Hepatocyte (in vitro differentiated cells): ENCODE results near the gene ADPGK. TPM values are rescaled to one million over a fixed set of nuclear protein-coding genes. Genes with fewer than 3 reads are reported as not detected.

Experiments used
- DNase-seq: peaks from one replicate; pipeline ENCODE4 v3.0.0-alpha.2; 2016; ENCODE audit warnings: low spot score
- H2AFZ ChIP-seq: fragments of 200-600 bp; sonication (generic); 2 replicates; pipeline ENCODE4 v1.6.0; 2016; ENCODE audit warnings: antibody characterized with exemption, mild to moderate bottlenecking
- H3K27ac ChIP-seq: fragments of 200-600 bp; sonication (generic); 2 replicates; pipeline ENCODE4 v1.5.1; 2016; ENCODE audit warnings: mild to moderate bottlenecking
- H3K27me3 ChIP-seq: fragments of 200-600 bp; sonication (generic); 2 replicates; pipeline ENCODE4 v1.6.1; 2016
- H3K36me3 ChIP-seq: fragments of 200-600 bp; sonication (generic); replicated peaks from 2 replicates; pipeline ENCODE4 v1.5.1; 2016; ENCODE audit warnings: low read depth; ENCODE audit not compliant: insufficient read depth
- H3K4me1 ChIP-seq: fragments of 200-600 bp; sonication (generic); 2 replicates; pipeline ENCODE4 v1.5.1; 2016; ENCODE audit warnings: mild to moderate bottlenecking, moderate library complexity; ENCODE audit not compliant: insufficient read depth
- H3K4me2 ChIP-seq: fragments of 200-600 bp; sonication (generic); 2 replicates; pipeline ENCODE4 v1.6.0; 2016
- H3K4me3 ChIP-seq: fragments of 200-600 bp; sonication (generic); 2 replicates; pipeline ENCODE4 v1.5.1; 2016; ENCODE audit warnings: mild to moderate bottlenecking
- H3K79me2 ChIP-seq: fragments of 200-600 bp; sonication (generic); 2 replicates; pipeline ENCODE4 v1.6.0; 2017; ENCODE audit warnings: mild to moderate bottlenecking
- H3K9me2 ChIP-seq: fragments of 200-600 bp; sonication (generic); replicated peaks from 2 replicates; pipeline ENCODE4 v1.6.0; 2017; ENCODE audit warnings: mild to moderate bottlenecking; ENCODE audit not compliant: insufficient read depth
- H3K9me3 ChIP-seq: fragments of 200-600 bp; sonication (generic); 2 replicates; pipeline ENCODE4 v1.5.1; 2016; ENCODE audit warnings: low read depth, mild to moderate bottlenecking
- H4K20me1 ChIP-seq: fragments of 200-600 bp; sonication (generic); 2 replicates; pipeline ENCODE4 v1.6.0; 2016; ENCODE audit warnings: mild to moderate bottlenecking; ENCODE audit not compliant: insufficient read depth, poor library complexity, severe bottlenecking
- EZH2 ChIP-seq: fragments of 200-600 bp; sonication (generic); IDR thresholded peaks from 2 replicates; pipeline ENCODE4 v1.6.1; 2016; ENCODE audit warnings: antibody characterized with exemption, mild to moderate bottlenecking, borderline replicate concordance
- EZH2phosphoT487 ChIP-seq: fragments of 200-600 bp; sonication (generic); IDR thresholded peaks from one replicate; pipeline ENCODE4 v1.6.1; 2018; ENCODE audit warnings: antibody characterized with exemption, mild to moderate bottlenecking, low read depth, moderate library complexity; ENCODE audit not compliant: unreplicated experiment, severe bottlenecking
- WGBS: methylation state at CpG from one replicate; pipeline ENCODE4 v1.1.6; 2016; ENCODE audit warnings: low lambda C conversion rate; ENCODE audit errors: missing lambda C conversion rate; 5-methylcytosine and 5-hydroxymethylcytosine counted together
- polyA plus RNA-seq: library from polyadenylated mRNA; unstranded; fragments of >200 nt; fragmentation: Nextera tagmentation; extraction: Ambion mirVana; gene quantifications from 2 replicates; pipeline ENCODE4 v1.2.1, GENCODE V29; 2016
- total RNA-seq: library from RNA; depleted of rRNA; stranded (reverse); fragments of >200 nt; gene quantifications from 2 replicates; pipeline ENCODE4 v1.2.3, GENCODE V29; 2014
- TF ChIP-seq, protein P1 (sequence below): fragments of 200-600 bp; sonication (generic); IDR thresholded peaks from 2 replicates; pipeline ENCODE4 v1.5.1; 2016; ENCODE audit warnings: antibody characterized with exemption, mild to moderate bottlenecking; ENCODE audit not compliant: poor library complexity

Gene ADPGK
- total and polyA plus RNA-seq, 2 experiments from 2014 or later, result 59.2 to 67.3 TPM

DNA sequence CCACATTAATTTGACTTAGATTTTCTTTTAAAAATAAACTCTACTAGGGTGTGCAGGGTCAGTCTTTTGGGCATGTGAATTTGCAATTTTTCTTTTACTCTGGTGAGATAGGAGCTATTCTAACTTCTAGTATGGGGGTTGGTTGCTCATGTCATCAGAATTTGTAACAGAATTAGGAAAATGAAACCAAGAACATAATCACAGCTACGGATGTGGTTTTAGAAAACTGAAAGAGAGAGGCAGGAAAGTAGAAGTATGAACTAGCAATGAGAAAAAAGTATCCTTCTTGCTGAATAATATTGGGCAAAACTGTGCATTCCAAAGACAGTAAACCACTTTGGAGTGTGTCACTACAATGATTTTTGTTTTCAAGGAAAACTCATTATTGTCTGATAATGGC lies 43.3 kb downstream of the ADPGK start:
- H3K79me2 ChIP-seq, result no peaks in the 10 kb centered on the region
- TF ChIP-seq EZH2phosphoT487 (no peak), EZH2 (no peak)
- TF ChIP-seq, protein P1, sequence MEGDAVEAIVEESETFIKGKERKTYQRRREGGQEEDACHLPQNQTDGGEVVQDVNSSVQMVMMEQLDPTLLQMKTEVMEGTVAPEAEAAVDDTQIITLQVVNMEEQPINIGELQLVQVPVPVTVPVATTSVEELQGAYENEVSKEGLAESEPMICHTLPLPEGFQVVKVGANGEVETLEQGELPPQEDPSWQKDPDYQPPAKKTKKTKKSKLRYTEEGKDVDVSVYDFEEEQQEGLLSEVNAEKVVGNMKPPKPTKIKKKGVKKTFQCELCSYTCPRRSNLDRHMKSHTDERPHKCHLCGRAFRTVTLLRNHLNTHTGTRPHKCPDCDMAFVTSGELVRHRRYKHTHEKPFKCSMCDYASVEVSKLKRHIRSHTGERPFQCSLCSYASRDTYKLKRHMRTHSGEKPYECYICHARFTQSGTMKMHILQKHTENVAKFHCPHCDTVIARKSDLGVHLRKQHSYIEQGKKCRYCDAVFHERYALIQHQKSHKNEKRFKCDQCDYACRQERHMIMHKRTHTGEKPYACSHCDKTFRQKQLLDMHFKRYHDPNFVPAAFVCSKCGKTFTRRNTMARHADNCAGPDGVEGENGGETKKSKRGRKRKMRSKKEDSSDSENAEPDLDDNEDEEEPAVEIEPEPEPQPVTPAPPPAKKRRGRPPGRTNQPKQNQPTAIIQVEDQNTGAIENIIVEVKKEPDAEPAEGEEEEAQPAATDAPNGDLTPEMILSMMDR, result no peak
- 100% methylated on average over 1 of the region's 1 CpG for WGBS
- H3K4me1 ChIP-seq, result no peaks in the 10 kb centered on the region
- no peak overlapping the region for H3K27ac ChIP-seq
- no peaks in the 10 kb centered on the region for H3K9me2 ChIP-seq
- no peak overlapping the region for H3K4me2 ChIP-seq
- H4K20me1 ChIP-seq, result no peaks in the 10 kb centered on the region
- no peaks in the 10 kb centered on the region for H3K9me3 ChIP-seq
- no peaks in the 10 kb centered on the region for H3K27me3 ChIP-seq
- H2AFZ ChIP-seq, result no peak overlapping the region
- H3K36me3 ChIP-seq, result no peaks in the 10 kb centered on the region
- H3K4me3 ChIP-seq, result no peak overlapping the region
- no peak for DNase-seq

DNA sequence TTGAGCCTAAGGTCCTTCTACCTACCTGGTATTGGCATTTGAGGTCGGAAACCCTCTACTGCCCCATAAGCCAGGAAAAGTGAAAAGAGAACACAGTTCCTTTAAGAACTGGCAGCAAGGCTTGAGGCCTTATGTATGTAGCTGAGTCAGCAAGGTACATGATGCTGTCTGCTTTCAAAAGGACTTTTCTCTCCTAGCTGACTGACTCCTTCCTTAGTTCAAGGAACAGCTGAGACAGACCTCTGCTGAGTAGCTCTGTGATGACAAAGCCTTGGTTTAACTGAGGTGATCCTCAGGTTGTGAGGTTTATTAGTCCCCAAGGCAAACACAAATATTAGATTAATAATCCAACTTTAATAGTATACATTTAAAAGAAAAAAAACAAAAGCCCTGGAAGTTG lies 45.8 kb downstream of the ADPGK start:
- no peaks in the 10 kb centered on the region for H3K4me1 ChIP-seq
- no peak overlapping the region for H2AFZ ChIP-seq
- no peak overlapping the region for H3K4me2 ChIP-seq
- no peak overlapping the region for H3K27ac ChIP-seq
- H3K4me3 ChIP-seq, result no peak overlapping the region
- H3K27me3 ChIP-seq, result no peaks in the 10 kb centered on the region
- H3K9me3 ChIP-seq, result no peaks in the 10 kb centered on the region
- WGBS, result 95% methylated on average over 1 of the region's 1 CpG
- DNase-seq, result no peak
- no peaks in the 10 kb centered on the region for H3K9me2 ChIP-seq
- TF ChIP-seq, protein P1, result no peak
- TF ChIP-seq EZH2phosphoT487 (no peak), EZH2 (no peak)
- no peaks in the 10 kb centered on the region for H4K20me1 ChIP-seq
- no peaks in the 10 kb centered on the region for H3K79me2 ChIP-seq
- no peaks in the 10 kb centered on the region for H3K36me3 ChIP-seq

DNA sequence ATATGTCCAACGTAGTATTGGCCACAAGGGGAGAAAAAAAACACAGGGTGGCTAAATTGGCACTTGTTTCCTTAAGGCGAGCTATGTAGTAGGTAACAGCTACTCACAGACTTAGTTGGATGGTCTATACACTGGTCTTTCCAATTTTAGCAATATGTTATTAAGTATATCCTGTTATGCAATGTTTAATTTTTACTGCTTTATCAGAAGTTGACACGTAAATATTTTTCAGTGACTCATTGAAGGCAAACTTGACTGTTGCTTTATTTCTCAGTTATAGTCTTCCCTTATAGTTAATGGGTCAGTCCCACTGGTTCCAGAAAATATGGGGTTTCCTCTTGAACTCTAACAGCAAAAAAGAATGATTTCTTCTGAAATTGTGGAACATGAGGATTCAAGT lies 46.5 kb downstream of the ADPGK start:
- no peaks in the 10 kb centered on the region for H3K9me2 ChIP-seq
- WGBS, result 89% methylated on average over 3 of the region's 3 CpGs
- H3K27me3 ChIP-seq, result no peaks in the 10 kb centered on the region
- TF ChIP-seq EZH2phosphoT487 (no peak), EZH2 (no peak)
- TF ChIP-seq, protein P1, result no peak
- no peak overlapping the region for H3K4me3 ChIP-seq
- H3K79me2 ChIP-seq, result no peaks in the 10 kb centered on the region
- H2AFZ ChIP-seq, result no peak overlapping the region
- H3K4me2 ChIP-seq, result no peak overlapping the region
- no peaks in the 10 kb centered on the region for H4K20me1 ChIP-seq
- no peak overlapping the region for H3K27ac ChIP-seq
- no peaks in the 10 kb centered on the region for H3K9me3 ChIP-seq
- no peaks in the 10 kb centered on the region for H3K4me1 ChIP-seq
- no peak for DNase-seq
- no peaks in the 10 kb centered on the region for H3K36me3 ChIP-seq

DNA sequence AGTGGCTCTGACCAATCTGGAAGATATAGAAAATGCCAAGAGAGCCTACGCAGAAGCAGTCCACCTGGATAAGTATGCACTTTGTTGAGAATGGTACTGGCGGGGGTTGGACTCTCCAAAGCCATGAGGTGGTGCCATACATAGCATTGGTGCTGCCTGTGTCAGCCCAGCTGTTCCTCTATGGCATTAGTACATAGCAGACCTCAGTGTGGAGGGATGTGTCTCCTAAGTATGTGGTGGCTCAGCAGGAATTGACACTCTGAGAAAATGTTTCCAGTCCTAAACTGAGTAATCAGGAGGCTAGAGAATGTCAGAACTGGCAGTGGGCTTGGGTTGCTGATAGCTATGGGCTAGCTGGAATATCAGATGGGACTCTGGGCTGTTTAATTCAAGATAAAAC lies 48.4 kb downstream of the ADPGK start:
- H3K9me2 ChIP-seq, result no peaks in the 10 kb centered on the region
- no peaks in the 10 kb centered on the region for H3K9me3 ChIP-seq
- H3K79me2 ChIP-seq, result no peaks in the 10 kb centered on the region
- DNase-seq, result no peak
- no peak overlapping the region for H3K4me3 ChIP-seq
- no peak overlapping the region for H3K27ac ChIP-seq
- no peaks in the 10 kb centered on the region for H3K36me3 ChIP-seq
- 97% methylated on average over 2 of the region's 2 CpGs for WGBS
- H4K20me1 ChIP-seq, result no peaks in the 10 kb centered on the region
- no peaks in the 10 kb centered on the region for H3K27me3 ChIP-seq
- TF ChIP-seq EZH2phosphoT487 (no peak), EZH2 (no peak)
- TF ChIP-seq, protein P1, result no peak
- no peak overlapping the region for H3K4me2 ChIP-seq
- H3K4me1 ChIP-seq, result no peaks in the 10 kb centered on the region
- H2AFZ ChIP-seq, result no peak overlapping the region
